Glutamatergic neuron (in vitro differentiated cells): ENCODE data around the gene CTU1. TPM values are rescaled to one million over a fixed set of nuclear protein-coding genes. Genes with fewer than 3 reads are reported as not detected.

Experiments used
- DNase-seq: peaks from one replicate; pipeline ENCODE4 v3.0.0; 2022
- H3K27ac Mint-ChIP-seq: one replicate; pipeline ENCODE4 v1.8.0; 2020; ENCODE audit warnings: mild to moderate bottlenecking, mixed read lengths, inconsistent platforms; ENCODE audit not compliant: unreplicated experiment
- H3K27me3 Mint-ChIP-seq: one replicate; pipeline ENCODE4 v1.8.0; 2020; ENCODE audit warnings: mild to moderate bottlenecking, moderate library complexity, mixed read lengths, inconsistent platforms; ENCODE audit not compliant: unreplicated experiment
- H3K36me3 Mint-ChIP-seq: one replicate; pipeline ENCODE4 v1.8.0; 2020; ENCODE audit warnings: mild to moderate bottlenecking, mixed read lengths, inconsistent platforms; ENCODE audit not compliant: unreplicated experiment
- H3K4me1 Mint-ChIP-seq: one replicate; pipeline ENCODE4 v1.8.0; 2020; ENCODE audit warnings: mild to moderate bottlenecking, low read depth, mixed read lengths, inconsistent platforms; ENCODE audit not compliant: unreplicated experiment
- H3K4me3 Mint-ChIP-seq: one replicate; pipeline ENCODE4 v1.8.0; 2020; ENCODE audit warnings: mild to moderate bottlenecking, mixed read lengths, inconsistent platforms; ENCODE audit not compliant: unreplicated experiment
- H3K9me3 Mint-ChIP-seq: one replicate; pipeline ENCODE4 v1.8.0; 2020; ENCODE audit warnings: mild to moderate bottlenecking, moderate library complexity, mixed read lengths, inconsistent platforms; ENCODE audit not compliant: unreplicated experiment
- CTCF ChIP-seq: fragments of 200-600 bp; sonication (generic); IDR thresholded peaks from one replicate; pipeline ENCODE4 v1.5.0; 2021; ENCODE audit not compliant: partially characterized antibody, unreplicated experiment
- total RNA-seq: library from RNA; stranded (reverse); fragmentation: NEBNext Ultra II Directional; extraction: Animal tissue kit (Norgen Biotek cat#: 25700); gene quantifications from one replicate; pipeline ENCODE4 v1.2.1, GENCODE V29; 2021; ENCODE audit not compliant: unreplicated experiment

CTU1 gene
- total RNA-seq, 1 donor from 2014 or later = 8.0 TPM

- TF ChIP-seq CTCF = no peak
- DNase-seq = no peak
- Mint-ChIP-seq H3K27me3 (peaks cover 5% of the 10 kb centered on the region), H3K4me1 (peaks cover 7% of the 10 kb centered on the region), H3K9me3 (no peaks in the 10 kb centered on the region), H3K27ac (no peak overlapping the region), H3K4me3 (peak overlapping the region; percentile 15), H3K36me3 (no peaks in the 10 kb centered on the region)
Observed at GRCh38 chr19:51122112-51122981, 14.1 kb upstream of the CTU1 start.

GRCh38 chr19:51121257-51121656, 13.0 kb upstream of the CTU1 start:
- no peak for DNase-seq

GRCh38 chr19:51120160-51120559, 12.0 kb upstream of the CTU1 start:
- no peaks in the 10 kb centered on the region for H3K36me3 Mint-ChIP-seq
- peaks cover 2% of the 10 kb centered on the region for H3K27me3 Mint-ChIP-seq
- H3K27ac Mint-ChIP-seq = no peak overlapping the region
- DNase-seq = no peak
- TF ChIP-seq CTCF = no peak
- no peaks in the 10 kb centered on the region for H3K9me3 Mint-ChIP-seq
- H3K4me3 Mint-ChIP-seq = no peak overlapping the region
- peaks cover 7% of the 10 kb centered on the region for H3K4me1 Mint-ChIP-seq

More at GRCh38 chr19:51121257-51121656, 13.0 kb upstream of the CTU1 start:
- no peaks in the 10 kb centered on the region for H3K36me3 Mint-ChIP-seq
- H3K9me3 Mint-ChIP-seq = no peaks in the 10 kb centered on the region
- H3K27ac Mint-ChIP-seq = no peak overlapping the region
- no peak overlapping the region for H3K4me3 Mint-ChIP-seq
- peaks cover 7% of the 10 kb centered on the region for H3K4me1 Mint-ChIP-seq
- no peak for TF ChIP-seq CTCF
- H3K27me3 Mint-ChIP-seq = peaks cover 2% of the 10 kb centered on the region

- Mint-ChIP-seq H3K27ac (no peak overlapping the region), H3K27me3 (peaks cover 2% of the 10 kb centered on the region), H3K4me3 (no peak overlapping the region), H3K9me3 (no peaks in the 10 kb centered on the region), H3K4me1 (peaks cover 4% of the 10 kb centered on the region), H3K36me3 (no peaks in the 10 kb centered on the region)
- TF ChIP-seq CTCF = no peak
- DNase-seq = no peak
Observed at GRCh38 chr19:51119611-51120010, 11.4 kb upstream of the CTU1 start.

GRCh38 chr19:51119101-51119500, 10.9 kb upstream of the CTU1 start:
- H3K4me1 Mint-ChIP-seq = peaks cover 4% of the 10 kb centered on the region
- H3K9me3 Mint-ChIP-seq = no peaks in the 10 kb centered on the region
- H3K27ac Mint-ChIP-seq = no peak overlapping the region
- no peaks in the 10 kb centered on the region for H3K36me3 Mint-ChIP-seq
- H3K4me3 Mint-ChIP-seq = no peak overlapping the region
- no peak for DNase-seq
- H3K27me3 Mint-ChIP-seq = peaks cover 2% of the 10 kb centered on the region
- no peak for TF ChIP-seq CTCF
